Measurements from ENCODE around the gene HS3ST2.

The HS3ST2 gene

GRCh38 chr16:22813948-22814710 lies at the start of gene HS3ST2:
HS3ST2 (plus strand) TSS chr16:22814162; CDS start chr16:22814611, 449 bp downstream.
- DNase-seq = no peak

- no peak for DNase-seq
These were observed 49.2 kb upstream of the HS3ST2 start for GRCh38 chr16:22764662-22765327.

- no peak for DNase-seq
These were observed 48.5 kb upstream of the HS3ST2 start for GRCh38 chr16:22765479-22765878.

- DNase-seq = no peak
These were observed 43.1 kb upstream of the HS3ST2 start for GRCh38 chr16:22770866-22771265.

- no peak for DNase-seq
These were observed 42.4 kb upstream of the HS3ST2 start for GRCh38 chr16:22771551-22771950.

GRCh38 chr16:22775220-22775922 lies 38.6 kb upstream of the HS3ST2 start:
- no peak for DNase-seq

GRCh38 chr16:22781480-22781879 lies 32.5 kb upstream of the HS3ST2 start:
- DNase-seq = no peak

GRCh38 chr16:22782314-22782713 lies 31.6 kb upstream of the HS3ST2 start:
- DNase-seq = no peak

GRCh38 chr16:22784690-22785214 lies 29.2 kb upstream of the HS3ST2 start:
- no peak for DNase-seq

GRCh38 chr16:22785552-22785951 lies 28.4 kb upstream of the HS3ST2 start:
- no peak for DNase-seq

- DNase-seq = no peak
These were observed 27.7 kb upstream of the HS3ST2 start for GRCh38 chr16:22786284-22786683.

- DNase-seq = no peak
These were observed 27.3 kb upstream of the HS3ST2 start for GRCh38 chr16:22786691-22787090.

GRCh38 chr16:22787466-22788192 lies 26.3 kb upstream of the HS3ST2 start:
- DNase-seq = peak; percentile 12

- no peak for DNase-seq
These were observed 25.8 kb upstream of the HS3ST2 start for GRCh38 chr16:22788193-22788530.

- DNase-seq = no peak
These were observed 24.5 kb upstream of the HS3ST2 start for GRCh38 chr16:22789281-22789945.

- no peak for DNase-seq
These were observed 16.4 kb upstream of the HS3ST2 start for GRCh38 chr16:22797551-22797950.

- DNase-seq = no peak
These were observed 14.8 kb upstream of the HS3ST2 start for GRCh38 chr16:22799113-22799512.

GRCh38 chr16:22804893-22805292 lies 9.1 kb upstream of the HS3ST2 start:
- no peak for DNase-seq

GRCh38 chr16:22805326-22805725 lies 8.6 kb upstream of the HS3ST2 start:
- no peak for DNase-seq

- DNase-seq = no peak
These were observed 7.2 kb upstream of the HS3ST2 start for GRCh38 chr16:22806811-22807210.

- no peak for DNase-seq
These were observed 3.7 kb upstream of the HS3ST2 start for GRCh38 chr16:22810226-22810625.

GRCh38 chr16:22813223-22813947 lies 577 bp upstream of the HS3ST2 start:
- DNase-seq = peak; percentile 39

Measured in activated CD4-positive, alpha-beta T cell treated with anti-CD3 and anti-CD28 coated beads, Interleukin-2, Interleukin-6, amounts not matched to agents 100 ng/mL and 50 ng/mL, durations not matched to agents 16 hours and 8 hours (primary cell).